ENCODE data around the gene CAPN7. TPM values are rescaled to one million over a fixed set of nuclear protein-coding genes. Genes with fewer than 3 reads are reported as not detected.

The CAPN7 gene
- total RNA-seq, 4 donors from 2014 or later, result 41.8 to 49.5 (median 43.9) TPM

GRCh38 chr3:15295506-15295905 lies 89.5 kb downstream of the CAPN7 start:
- ATAC-seq (ENCODE audit: low FRiP score) (peak; percentile 43), DNase-seq (ENCODE audit: low spot score) (no peak)
- TF ChIP-seq CTCF (IDR thresholded peaks at IDR 0.05), result no peak

- DNase-seq (ENCODE audit: low spot score) (no peak), ATAC-seq (ENCODE audit: low FRiP score) (no peak)
- TF ChIP-seq CTCF (IDR thresholded peaks at IDR 0.05), result no peak
Observed at GRCh38 chr3:15297608-15298350, 91.7 kb downstream of the CAPN7 start.

GRCh38 chr3:15298504-15298903 lies 92.5 kb downstream of the CAPN7 start:
- DNase-seq (ENCODE audit: low spot score) (no peak), ATAC-seq (ENCODE audit: low FRiP score) (no peak)
- no peak for TF ChIP-seq CTCF (IDR thresholded peaks at IDR 0.05)

GRCh38 chr3:15299036-15299435 lies 93.0 kb downstream of the CAPN7 start:
- ATAC-seq (ENCODE audit: low FRiP score), result no peak
- DNase-seq (ENCODE audit: low spot score), result no peak
- no peak for TF ChIP-seq CTCF (IDR thresholded peaks at IDR 0.05)

- ATAC-seq (ENCODE audit: low FRiP score) (peak; percentile 80), DNase-seq (ENCODE audit: low spot score) (no peak)
- TF ChIP-seq CTCF (IDR thresholded peaks at IDR 0.05), result no peak
Observed at GRCh38 chr3:15300323-15301078, 94.5 kb downstream of the CAPN7 start.

- DNase-seq (ENCODE audit: low spot score) (no peak), ATAC-seq (ENCODE audit: low FRiP score) (no peak)
- no peak for TF ChIP-seq CTCF (IDR thresholded peaks at IDR 0.05)
Observed at GRCh38 chr3:15301761-15302160, 95.7 kb downstream of the CAPN7 start.

Other genes with a start within 250 kb of the CAPN7 start
- gene MRPS25, start 140.9 kb upstream of the CAPN7 start, total RNA-seq, result 10 to 100 TPM; 27.1 to 41.3 (median 36.1) TPM
- gene RBSN, start 107.1 kb upstream of the CAPN7 start, total RNA-seq, result 10 to 100 TPM; 22.3 to 32.3 (median 23.3) TPM
- gene SH3BP5, start 126.3 kb downstream of the CAPN7 start, total RNA-seq, result 100 to 1,000 TPM in 1 of 4 donors, 10 to 100 TPM in 3; 71.1 to 114 (median 88.4) TPM
- 10 to 100 TPM; 11.4 to 16.9 (median 12.9) TPM for gene METTL6, start 221.3 kb downstream of the CAPN7 start, total RNA-seq
- gene EAF1, start 221.4 kb downstream of the CAPN7 start, total RNA-seq, result 10 to 100 TPM; 17.5 to 53.0 (median 22.0) TPM

All from omental fat pad (tissue), 4 donors.